ENCODE measurements around the gene LMO4. TPM values are rescaled to one million over a fixed set of nuclear protein-coding genes. Genes with fewer than 3 reads are reported as not detected.

Gene LMO4
- total RNA-seq, 1 donor from 2014 or later: 37.1 TPM

DNA sequence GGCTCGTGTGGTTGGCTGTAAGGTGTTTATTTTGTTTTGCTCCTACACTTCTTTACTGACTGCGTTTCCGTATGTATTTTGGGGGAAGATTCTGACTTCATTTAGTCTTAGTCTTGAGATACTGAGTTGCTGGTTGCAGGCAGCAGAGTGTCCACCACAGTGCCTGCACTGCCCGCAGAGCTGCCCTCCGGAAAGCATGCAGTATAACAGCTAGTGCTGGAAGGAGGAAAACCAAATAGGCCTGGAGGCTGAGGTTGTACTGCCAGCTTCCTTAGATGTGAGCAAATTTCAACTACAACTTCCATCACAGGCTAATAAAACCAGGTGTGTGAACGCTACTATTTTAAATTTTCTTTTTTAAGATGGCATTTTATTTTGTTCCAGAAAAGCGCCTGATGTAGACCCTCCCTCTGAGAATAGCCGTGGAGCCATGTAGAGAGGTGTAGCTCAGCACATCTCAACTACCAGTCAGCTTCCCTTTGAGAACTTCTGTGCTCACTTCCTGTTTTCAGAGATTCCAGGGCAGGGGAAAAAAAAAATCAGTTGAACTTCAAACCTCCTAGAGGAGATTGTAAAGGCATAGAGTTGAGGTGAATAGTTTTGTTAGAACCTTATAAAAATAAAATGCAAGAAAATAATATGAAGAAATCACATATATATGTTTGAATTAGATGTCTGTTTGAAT, 17.6 kb downstream of the LMO4 start:
- no peak for ATAC-seq (ENCODE audit: low read depth)
- POLR2A ChIA-PET: interaction anchor here (1.9 to 3.3 kb wide), 2 partner anchors 11 to 18 kb away, joined by 4 to 20 read pairs; partner anchors contain the start of gene LMO4
- no peak overlapping the region for H3K4me3 Mint-ChIP-seq
- no peak for DNase-seq
- CTCF ChIA-PET: interaction anchor here (0.9 to 1.0 kb wide), 2 partner anchors 11 kb away, joined by 3 read pairs; no protein-coding TSS in a partner anchor
- H3K36me3 Mint-ChIP-seq (ENCODE audit: low read depth): peaks cover 58% of the 10 kb centered on the region
- H3K27ac Mint-ChIP-seq: no peak overlapping the region
- peaks cover 12% of the 10 kb centered on the region for H3K4me1 Mint-ChIP-seq
- intact Hi-C loops (cut with micrococcal nuclease): no loop called here
- no peaks in the 10 kb centered on the region for H3K9me3 Mint-ChIP-seq
- TF ChIP-seq, protein P1, sequence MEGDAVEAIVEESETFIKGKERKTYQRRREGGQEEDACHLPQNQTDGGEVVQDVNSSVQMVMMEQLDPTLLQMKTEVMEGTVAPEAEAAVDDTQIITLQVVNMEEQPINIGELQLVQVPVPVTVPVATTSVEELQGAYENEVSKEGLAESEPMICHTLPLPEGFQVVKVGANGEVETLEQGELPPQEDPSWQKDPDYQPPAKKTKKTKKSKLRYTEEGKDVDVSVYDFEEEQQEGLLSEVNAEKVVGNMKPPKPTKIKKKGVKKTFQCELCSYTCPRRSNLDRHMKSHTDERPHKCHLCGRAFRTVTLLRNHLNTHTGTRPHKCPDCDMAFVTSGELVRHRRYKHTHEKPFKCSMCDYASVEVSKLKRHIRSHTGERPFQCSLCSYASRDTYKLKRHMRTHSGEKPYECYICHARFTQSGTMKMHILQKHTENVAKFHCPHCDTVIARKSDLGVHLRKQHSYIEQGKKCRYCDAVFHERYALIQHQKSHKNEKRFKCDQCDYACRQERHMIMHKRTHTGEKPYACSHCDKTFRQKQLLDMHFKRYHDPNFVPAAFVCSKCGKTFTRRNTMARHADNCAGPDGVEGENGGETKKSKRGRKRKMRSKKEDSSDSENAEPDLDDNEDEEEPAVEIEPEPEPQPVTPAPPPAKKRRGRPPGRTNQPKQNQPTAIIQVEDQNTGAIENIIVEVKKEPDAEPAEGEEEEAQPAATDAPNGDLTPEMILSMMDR (IDR thresholded peaks at IDR 0.05): no peak
- no peaks in the 10 kb centered on the region for H3K27me3 Mint-ChIP-seq

DNA sequence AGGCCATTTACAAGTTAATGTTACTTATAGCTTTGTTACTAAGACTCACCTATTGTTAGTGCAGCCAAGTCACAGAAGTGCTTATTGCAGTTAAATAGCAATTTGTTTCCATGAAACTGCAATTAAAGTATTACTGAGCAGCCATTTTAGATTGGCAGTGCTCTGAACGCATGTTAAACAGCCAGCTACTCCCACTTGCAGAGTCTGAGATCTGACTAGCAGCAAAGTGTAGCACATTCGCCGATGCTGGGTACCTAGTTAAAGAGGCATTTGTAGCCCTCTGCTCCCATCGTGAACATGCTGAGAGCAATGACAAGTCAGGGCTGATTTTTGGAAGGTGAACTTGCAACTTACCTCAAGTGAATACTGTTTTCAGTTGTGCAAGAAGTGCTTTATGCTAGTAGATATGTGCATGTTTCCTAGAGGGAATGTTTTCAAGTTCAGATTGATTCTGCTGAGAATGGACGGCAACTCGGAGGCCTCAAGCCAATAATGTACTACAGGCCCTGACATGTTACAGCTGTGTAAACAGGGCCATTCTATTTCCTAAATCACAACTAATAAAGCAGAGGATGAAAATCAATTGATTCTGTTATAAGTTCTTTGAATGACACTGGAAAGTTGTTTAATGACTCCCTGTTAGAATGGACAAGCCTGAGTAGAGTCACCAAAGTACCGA, 19.8 kb downstream of the LMO4 start:
- ChIA-PET CTCF (interaction anchor here (2.0 kb wide), 1 partner anchor 605 kb away, joined by 6 read pairs; no protein-coding TSS in a partner anchor), POLR2A (no interaction called here)
- H3K4me1 Mint-ChIP-seq: peaks cover 12% of the 10 kb centered on the region
- no peaks in the 10 kb centered on the region for H3K27me3 Mint-ChIP-seq
- intact Hi-C loops (cut with micrococcal nuclease): no loop called here
- no peak for DNase-seq
- ATAC-seq (ENCODE audit: low read depth): no peak
- H3K4me3 Mint-ChIP-seq: no peak overlapping the region
- TF ChIP-seq, protein P1 (IDR thresholded peaks at IDR 0.05): no peak
- peaks cover 38% of the 10 kb centered on the region for H3K36me3 Mint-ChIP-seq (ENCODE audit: low read depth)
- no peak overlapping the region for H3K27ac Mint-ChIP-seq
- no peaks in the 10 kb centered on the region for H3K9me3 Mint-ChIP-seq

DNA sequence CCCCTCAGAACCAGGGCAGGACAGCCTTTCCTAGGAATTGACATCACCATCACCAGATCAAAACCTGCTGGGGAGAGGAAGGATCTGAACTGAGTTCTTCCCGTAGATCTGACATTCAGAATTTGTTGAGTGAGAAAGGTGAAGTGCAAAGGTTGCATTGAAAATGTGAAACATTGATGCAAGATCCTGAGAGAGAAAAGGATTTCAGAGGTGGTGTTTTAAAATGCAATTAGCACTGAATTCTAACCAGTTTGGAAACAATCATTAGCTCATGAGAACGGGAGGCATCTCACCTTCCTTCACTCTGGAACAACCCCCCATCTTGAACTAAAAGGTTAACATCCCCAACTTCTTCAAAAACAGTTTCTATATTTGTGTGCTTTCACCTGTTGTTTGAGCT, 20.4 kb downstream of the LMO4 start:
- peaks cover 32% of the 10 kb centered on the region for H3K36me3 Mint-ChIP-seq (ENCODE audit: low read depth)
- no peaks in the 10 kb centered on the region for H3K9me3 Mint-ChIP-seq
- TF ChIP-seq, protein P1 (IDR thresholded peaks at IDR 0.05): no peak
- POLR2A ChIA-PET: no interaction called here
- peaks cover 12% of the 10 kb centered on the region for H3K4me1 Mint-ChIP-seq
- ATAC-seq (ENCODE audit: low read depth): no peak
- intact Hi-C loops (cut with micrococcal nuclease): no loop called here
- H3K4me3 Mint-ChIP-seq: no peak overlapping the region
- no peak for DNase-seq
- H3K27me3 Mint-ChIP-seq: no peaks in the 10 kb centered on the region
- no peak overlapping the region for H3K27ac Mint-ChIP-seq
- CTCF ChIA-PET: interaction anchor here (2.0 kb wide), 1 partner anchor 605 kb away, joined by 6 read pairs; no protein-coding TSS in a partner anchor

DNA sequence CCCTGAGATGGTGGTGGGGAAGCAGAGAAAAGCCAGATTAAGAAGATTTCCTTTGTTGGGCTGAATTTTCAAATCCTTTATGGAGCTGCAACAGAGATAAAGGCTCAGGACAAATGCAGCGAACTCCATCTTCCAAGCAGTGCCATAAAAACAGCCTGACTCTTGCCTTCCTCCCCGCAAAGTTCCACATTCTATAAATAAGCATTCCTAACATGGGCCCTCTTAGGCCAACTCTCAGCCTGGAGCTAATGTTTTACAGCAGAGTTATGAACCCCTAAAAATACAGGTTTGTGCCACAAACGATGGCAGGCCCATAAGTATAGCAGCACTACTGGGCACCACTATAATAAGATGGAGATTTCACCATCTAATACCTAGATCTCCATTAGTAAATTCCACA, 27.2 kb downstream of the LMO4 start:
- CTCF ChIA-PET: no interaction called here

DNA sequence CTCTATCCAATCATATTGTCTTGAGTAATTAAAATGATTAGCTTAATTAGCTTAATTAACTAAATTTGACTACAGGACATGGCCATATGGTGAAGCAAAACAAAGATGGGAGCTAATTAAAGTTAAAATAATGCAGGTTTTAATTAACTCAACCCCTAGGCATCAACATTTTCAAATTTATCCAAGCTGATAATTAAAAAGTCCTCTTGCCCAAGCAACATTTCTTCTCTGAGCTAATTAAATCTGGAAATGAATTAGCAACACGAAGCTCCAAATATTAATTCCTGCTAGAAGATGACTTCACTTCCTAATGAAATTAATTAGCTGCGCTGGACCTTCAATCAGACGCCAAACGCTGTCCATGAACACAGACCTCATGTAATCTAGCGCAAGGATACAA, 27.9 kb downstream of the LMO4 start:
- Mint-ChIP-seq H3K36me3 (ENCODE audit: low read depth) (no peaks in the 10 kb centered on the region), H3K9me3 (no peaks in the 10 kb centered on the region), H3K27me3 (no peaks in the 10 kb centered on the region), H3K4me1 (no peaks in the 10 kb centered on the region), H3K4me3 (no peak overlapping the region), H3K27ac (no peak overlapping the region)
- DNase-seq: no peak
- no peak for ATAC-seq (ENCODE audit: low read depth)
- POLR2A ChIA-PET: no interaction called here
- intact Hi-C loops (cut with micrococcal nuclease): no loop called here
- CTCF ChIA-PET: no interaction called here
- TF ChIP-seq, protein P1 (IDR thresholded peaks at IDR 0.05): no peak

More for the DNA sequence above, 27.2 kb downstream of the LMO4 start:
- POLR2A ChIA-PET: no interaction called here
- TF ChIP-seq, protein P1 (IDR thresholded peaks at IDR 0.05): no peak
- ATAC-seq (ENCODE audit: low read depth): no peak
- no peak overlapping the region for H3K27ac Mint-ChIP-seq
- H3K27me3 Mint-ChIP-seq: no peaks in the 10 kb centered on the region
- DNase-seq: no peak
- intact Hi-C loops (cut with micrococcal nuclease): no loop called here
- H3K9me3 Mint-ChIP-seq: no peaks in the 10 kb centered on the region
- H3K4me1 Mint-ChIP-seq: no peaks in the 10 kb centered on the region
- H3K4me3 Mint-ChIP-seq: no peak overlapping the region
- H3K36me3 Mint-ChIP-seq (ENCODE audit: low read depth): no peaks in the 10 kb centered on the region
